Naive thymus-derived CD8-positive, alpha-beta T cell (primary cell): ENCODE data around the gene ZNF280C. TPM values are rescaled to one million over a fixed set of nuclear protein-coding genes. Genes with fewer than 3 reads are reported as not detected.
"Not testable (repeated sequence)": the region's sequence is repeated elsewhere in the genome, so short reads cannot be mapped to it uniquely, and the experiment has no call there.

ENCODE experiments used
- ATAC-seq, 2 donors: fragments of 150-1000 bp; cut with Tn5 transposase in 1 of 2; sonication (Bioruptor Pico), chemical (Tn5 transposase) in 1 of 2; 1 replicate in 1 of 2; 2 replicates in 1 of 2; pipeline ENCODE4 v1.10.0; 2021; ENCODE audit warnings: mild to moderate bottlenecking in 2 of 2, moderate library complexity in 2 of 2
- POLR2A ChIA-PET: fragments of 350-600 bp; sonication (Branson Sonifier 250); formaldehyde crosslinking; loops from one replicate; lab custom pipeline; 2021; ENCODE audit warnings: antibody characterized with exemption; lab: Charles Lee
- DNase-seq, 10 donors: peaks; one replicate each; pipeline versions ENCODE4 v3.0.0 to v3.0.0-alpha.2; 2020 to 2022
- H3K27ac Mint-ChIP-seq, 10 donors: one replicate each; pipeline ENCODE4 v1.8.0; 2020 to 2022; ENCODE audit warnings: mild to moderate bottlenecking in 10 of 10, mixed read lengths in 10 of 10, moderate library complexity in 4 of 10, inconsistent platforms in 1 of 10
- H3K27me3 Mint-ChIP-seq, 5 donors: one replicate each; pipeline ENCODE4 v1.8.0; 2021 to 2022; ENCODE audit warnings: mixed read lengths in 5 of 5
- H3K36me3 Mint-ChIP-seq, 3 donors: one replicate each; pipeline ENCODE4 v1.8.0; 2020 to 2022; ENCODE audit warnings: mixed read lengths in 3 of 3, mild to moderate bottlenecking in 2 of 3, inconsistent platforms in 1 of 3
- H3K4me1 Mint-ChIP-seq, 4 donors: one replicate each; pipeline ENCODE4 v1.8.0; 2021 to 2022; ENCODE audit warnings: mixed read lengths in 4 of 4
- H3K4me3 Mint-ChIP-seq, 10 donors: one replicate each; pipeline ENCODE4 v1.8.0; 2020 to 2022; ENCODE audit warnings: mild to moderate bottlenecking in 10 of 10, mixed read lengths in 10 of 10, moderate library complexity in 6 of 10, inconsistent platforms in 1 of 10
- H3K9me3 Mint-ChIP-seq, 9 donors: one replicate each; pipeline ENCODE4 v1.8.0; 2020 to 2022; ENCODE audit warnings: mixed read lengths in 9 of 9, mild to moderate bottlenecking in 3 of 9, inconsistent platforms in 1 of 9, moderate library complexity in 1 of 9
- polyA plus RNA-seq, 3 donors: library from polyadenylated mRNA; unstranded; fragments of 300-500 nt; fragmentation: Illumina TruSeq; gene quantifications; one replicate each; pipeline ENCODE4 v1.2.3, GENCODE V29; 2021
- total RNA-seq, 8 experiments: library from RNA in 2 of 8; stranded (reverse) in 2 of 8; gene quantifications; one replicate each; pipeline ENCODE4 v1.2.3 and lab custom pipeline; 2021 to 2026

ZNF280C gene
- total and polyA plus RNA-seq, 5 experiments from 2014 or later: 1.3 to 6.7 (median 3.5) TPM

GRCh38 chrX:130285069-130285620, 16.4 kb upstream of the ZNF280C start:
- no peak overlapping the region for H3K4me3 Mint-ChIP-seq
- no peak overlapping the region for H3K27ac Mint-ChIP-seq
- peaks cover 0 to 1% (median 0%) of the 10 kb centered on the region in 5 donors for H3K27me3 Mint-ChIP-seq
- no peaks in the 10 kb centered on the region for H3K36me3 Mint-ChIP-seq
- POLR2A ChIA-PET: no interaction called here
- H3K4me1 Mint-ChIP-seq: no peaks in the 10 kb centered on the region
- H3K9me3 Mint-ChIP-seq: no peaks in the 10 kb centered on the region
- DNase-seq (no peak), ATAC-seq (no peak)

DNA sequence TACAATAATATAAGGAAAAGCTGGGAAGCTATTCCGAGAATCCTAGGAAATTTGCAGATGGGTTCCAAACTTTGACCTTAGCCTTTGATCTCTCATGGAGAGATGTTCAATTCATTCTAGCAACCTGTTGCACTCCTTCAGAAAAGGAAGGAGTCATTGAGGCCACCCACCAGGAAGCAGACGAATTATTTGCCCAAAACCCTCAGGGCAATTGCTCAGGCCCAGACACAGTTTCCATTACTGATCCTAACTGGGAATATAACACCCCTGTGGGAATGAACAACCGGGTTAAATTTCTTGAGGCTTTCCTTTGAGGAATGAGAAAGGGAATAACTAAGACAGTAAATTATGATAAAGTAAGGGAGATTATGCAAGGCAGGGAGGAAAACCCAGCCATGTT, 13.5 kb upstream of the ZNF280C start:
- POLR2A ChIA-PET: no interaction called here
- H3K4me1 Mint-ChIP-seq: no peaks in the 10 kb centered on the region

GRCh38 chrX:130280901-130281300, 12.2 kb upstream of the ZNF280C start:
- Mint-ChIP-seq H3K27me3 (peaks cover 0 to 8% (median 0%) of the 10 kb centered on the region in 5 donors), H3K36me3 (no peaks in the 10 kb centered on the region), H3K4me1 (no peaks in the 10 kb centered on the region), H3K4me3 (no peak overlapping the region), H3K9me3 (no peaks in the 10 kb centered on the region), H3K27ac (no peak overlapping the region)
- POLR2A ChIA-PET: no interaction called here
- no peak for ATAC-seq
- DNase-seq: no peak

More for the DNA sequence above, 13.5 kb upstream of the ZNF280C start:
- no peak overlapping the region for H3K4me3 Mint-ChIP-seq
- no peaks in the 10 kb centered on the region for H3K36me3 Mint-ChIP-seq
- no peaks in the 10 kb centered on the region for H3K9me3 Mint-ChIP-seq
- DNase-seq: no peak
- no peak overlapping the region for H3K27ac Mint-ChIP-seq
- ATAC-seq: no peak
- H3K27me3 Mint-ChIP-seq: peaks cover 0 to 8% (median 0%) of the 10 kb centered on the region in 5 donors

- H3K27me3 Mint-ChIP-seq, ATAC-seq, H3K4me3 Mint-ChIP-seq, POLR2A ChIA-PET, H3K27ac Mint-ChIP-seq, DNase-seq, H3K9me3 Mint-ChIP-seq, H3K4me1 Mint-ChIP-seq, H3K36me3 Mint-ChIP-seq: not testable (repeated sequence)
These were observed 3.6 kb upstream of the ZNF280C start for GRCh38 chrX:130272253-130272652.

- H3K27ac Mint-ChIP-seq, H3K36me3 Mint-ChIP-seq, H3K27me3 Mint-ChIP-seq, DNase-seq, ATAC-seq, H3K9me3 Mint-ChIP-seq: not testable (repeated sequence)
- POLR2A ChIA-PET: interaction anchor here (1.5 kb wide), 1 partner anchor 70 kb away, joined by 7 read pairs; the partner anchor contains the start of gene SLC25A14
- peaks cover 0 to 19% (median 6%) of the 10 kb centered on the region in 4 donors for H3K4me1 Mint-ChIP-seq
- H3K4me3 Mint-ChIP-seq: peak overlapping the region in 1 of 10 donors; percentile 10
These were observed 692 bp upstream of the ZNF280C start for GRCh38 chrX:130269391-130269790.

DNA sequence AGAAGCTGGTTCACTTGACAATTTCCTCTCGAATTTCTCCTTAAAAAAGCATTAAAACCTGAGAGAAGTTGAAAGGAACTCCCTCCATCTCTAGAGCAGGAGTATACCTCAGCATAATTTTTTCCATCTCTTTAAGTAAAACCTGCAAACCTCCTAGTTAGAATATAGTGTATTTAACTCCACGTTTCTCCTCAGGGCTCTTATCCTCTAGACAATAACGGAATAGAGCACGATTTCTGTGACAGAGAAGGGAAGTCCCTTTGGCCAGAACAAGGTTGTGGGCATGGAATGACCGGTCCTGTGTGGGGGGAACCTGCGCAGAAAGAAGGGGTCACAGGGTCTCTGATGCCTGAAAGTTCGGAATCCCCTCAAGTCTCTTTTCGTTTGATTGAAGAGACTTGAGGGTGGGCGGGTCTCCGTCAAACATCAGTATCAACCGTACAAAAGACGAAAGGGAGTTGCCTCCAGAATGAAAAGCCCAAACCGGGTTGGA, 697 bp downstream of the ZNF280C start:
- H3K36me3 Mint-ChIP-seq: peaks cover 0 to 2% (median 0%) of the 10 kb centered on the region in 3 donors
- ATAC-seq (no peak), DNase-seq (no peak)
- H3K9me3 Mint-ChIP-seq: peaks cover 0 to 4% (median 0%) of the 10 kb centered on the region in 9 donors
- peaks cover 0 to 19% (median 6%) of the 10 kb centered on the region in 4 donors for H3K4me1 Mint-ChIP-seq
- H3K4me3 Mint-ChIP-seq: peak overlapping the region; percentile 82 to 93 (median 89)
- POLR2A ChIA-PET: interaction anchor here (0.7 to 1.5 kb wide), 2 partner anchors 72 to 186 kb away, joined by 3 to 7 read pairs; partner anchors contain the start of gene SLC25A14
- H3K27me3 Mint-ChIP-seq: no peaks in the 10 kb centered on the region
- H3K27ac Mint-ChIP-seq: peak overlapping the region; percentile 73 to 93 (median 86)

DNA sequence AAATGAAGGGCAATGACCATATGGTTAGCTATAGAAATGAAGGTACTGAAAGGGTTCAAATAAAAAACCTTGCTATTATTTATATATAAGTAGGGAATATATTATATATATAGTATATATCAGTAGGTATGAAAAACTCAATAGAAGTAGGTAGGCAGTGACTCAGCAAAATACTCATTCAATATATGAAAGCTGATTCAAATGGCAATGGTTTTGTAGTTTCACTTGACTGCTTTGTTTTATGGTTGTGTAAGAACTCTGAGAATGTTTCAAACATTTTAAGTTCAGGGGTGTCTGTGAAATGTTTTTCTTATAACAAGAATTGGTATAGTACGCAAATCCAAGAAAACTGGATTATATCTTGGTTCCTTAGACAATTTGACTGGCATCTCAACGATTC, 4.1 kb downstream of the ZNF280C start:
- H3K4me3 Mint-ChIP-seq: no peak overlapping the region
- no peak for ATAC-seq
- POLR2A ChIA-PET: no interaction called here

DNA sequence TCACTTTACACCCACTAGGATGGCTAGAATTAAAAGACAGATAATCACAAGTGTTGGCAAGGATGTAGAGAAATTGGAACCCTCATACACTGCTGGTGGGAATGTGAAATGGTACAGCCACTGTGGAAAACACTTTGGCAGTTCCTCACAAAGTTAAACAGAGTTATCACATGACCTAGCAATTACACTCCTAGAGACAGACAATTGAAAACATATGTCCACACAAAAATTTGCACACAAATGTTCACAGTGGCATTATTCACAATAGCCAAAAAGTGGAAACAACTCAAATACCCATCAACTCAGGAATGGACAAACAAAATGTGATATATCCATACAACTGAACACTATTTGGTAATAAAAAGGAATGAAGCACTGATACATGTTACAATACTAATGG, 5.7 kb downstream of the ZNF280C start:
- Mint-ChIP-seq H3K27ac (no peak overlapping the region), H3K4me3 (no peak overlapping the region), H3K27me3 (no peaks in the 10 kb centered on the region), H3K36me3 (peaks cover 0 to 7% (median 0%) of the 10 kb centered on the region in 3 donors), H3K9me3 (no peaks in the 10 kb centered on the region), H3K4me1 (peaks cover 0 to 18% (median 6%) of the 10 kb centered on the region in 4 donors)
- no peak for ATAC-seq
- DNase-seq: no peak
- POLR2A ChIA-PET: no interaction called here

More for the DNA sequence above, 4.1 kb downstream of the ZNF280C start:
- Mint-ChIP-seq H3K27ac (no peak overlapping the region), H3K27me3 (no peaks in the 10 kb centered on the region), H3K36me3 (no peaks in the 10 kb centered on the region), H3K9me3 (peaks cover 0 to 2% (median 0%) of the 10 kb centered on the region in 9 donors), H3K4me1 (peaks cover 0 to 19% (median 6%) of the 10 kb centered on the region in 4 donors)
- DNase-seq: no peak

- Mint-ChIP-seq H3K9me3 (no peaks in the 10 kb centered on the region), H3K4me3 (no peak overlapping the region), H3K4me1 (peaks cover 0 to 10% (median 3%) of the 10 kb centered on the region in 4 donors), H3K27ac (no peak overlapping the region), H3K27me3 (no peaks in the 10 kb centered on the region), H3K36me3 (peaks cover 0 to 8% (median 0%) of the 10 kb centered on the region in 3 donors)
- DNase-seq (no peak), ATAC-seq (no peak)
- POLR2A ChIA-PET: no interaction called here
These were observed 6.5 kb downstream of the ZNF280C start for GRCh38 chrX:130262231-130262630.

DNA sequence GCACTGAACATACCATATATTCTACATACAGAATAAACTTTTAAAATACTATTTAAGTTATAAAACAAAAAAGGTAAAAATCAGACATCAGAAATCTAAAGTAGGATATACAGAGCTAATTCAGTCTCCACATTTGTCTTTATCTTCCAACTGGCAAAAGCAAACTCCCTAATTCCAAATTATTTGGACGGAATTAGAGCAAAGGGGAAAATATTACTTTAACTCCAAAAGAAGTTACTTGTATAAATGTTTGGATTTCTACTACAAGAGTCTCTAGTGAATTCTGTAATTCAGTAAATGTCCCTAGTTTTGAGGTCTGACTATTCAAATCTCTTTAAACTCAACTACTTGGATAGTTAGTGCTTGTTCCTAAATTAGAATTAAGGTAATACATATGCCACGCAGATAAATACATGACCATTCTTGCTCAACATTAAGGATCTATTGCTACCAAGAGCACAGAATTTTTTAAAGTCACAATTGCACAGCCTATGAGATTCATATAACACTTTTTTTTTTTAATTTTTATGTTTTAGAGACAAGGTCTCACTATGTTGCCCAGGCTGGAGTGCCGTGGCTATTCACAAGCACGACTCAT, 7.3 kb downstream of the ZNF280C start:
- DNase-seq (no peak), ATAC-seq (no peak)
- H3K27ac Mint-ChIP-seq: no peak overlapping the region
- POLR2A ChIA-PET: no interaction called here
- peaks cover 0 to 9% (median under 1%) of the 10 kb centered on the region in 4 donors for H3K4me1 Mint-ChIP-seq
- no peaks in the 10 kb centered on the region for H3K9me3 Mint-ChIP-seq
- H3K36me3 Mint-ChIP-seq: peaks cover 0 to 11% (median 0%) of the 10 kb centered on the region in 3 donors
- H3K4me3 Mint-ChIP-seq: no peak overlapping the region
- no peaks in the 10 kb centered on the region for H3K27me3 Mint-ChIP-seq

DNA sequence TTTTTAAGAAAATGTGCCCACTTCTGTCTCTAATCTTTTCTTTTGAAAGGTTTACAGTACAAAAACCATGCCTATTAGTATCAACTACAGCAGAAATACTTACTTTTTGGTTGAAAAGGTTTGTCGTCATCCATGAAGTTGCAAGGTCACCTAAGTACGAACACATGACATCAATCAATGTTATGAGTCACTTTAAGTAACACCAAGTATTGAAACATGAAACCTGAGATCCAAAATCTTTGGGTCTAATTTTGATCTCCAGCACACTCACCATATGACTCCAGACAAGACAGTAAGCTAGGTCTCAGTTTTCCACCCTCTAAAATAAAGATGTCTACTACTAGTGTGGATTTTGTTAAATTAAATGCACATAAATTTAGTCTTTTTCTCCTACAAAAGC, 8.4 kb downstream of the ZNF280C start:
- DNase-seq (no peak), ATAC-seq (no peak)
- Mint-ChIP-seq H3K4me3 (no peak overlapping the region), H3K9me3 (no peaks in the 10 kb centered on the region), H3K4me1 (no peaks in the 10 kb centered on the region), H3K27me3 (no peaks in the 10 kb centered on the region), H3K36me3 (peaks cover 0 to 12% (median 0%) of the 10 kb centered on the region in 3 donors), H3K27ac (no peak overlapping the region)
- POLR2A ChIA-PET: no interaction called here

GRCh38 chrX:130253916-130254315, 14.8 kb downstream of the ZNF280C start:
- Mint-ChIP-seq H3K36me3 (peaks cover 0 to 25% (median 12%) of the 10 kb centered on the region in 3 donors), H3K4me3 (no peak overlapping the region), H3K27me3 (no peaks in the 10 kb centered on the region), H3K4me1 (peaks cover 14 to 22% (median 17%) of the 10 kb centered on the region in 4 donors), H3K9me3 (no peaks in the 10 kb centered on the region), H3K27ac (no peak overlapping the region)
- POLR2A ChIA-PET: no interaction called here
- no peak for ATAC-seq
- no peak for DNase-seq

GRCh38 chrX:130251671-130252070, 17.0 kb downstream of the ZNF280C start:
- DNase-seq (no peak), ATAC-seq (no peak)
- no peaks in the 10 kb centered on the region for H3K9me3 Mint-ChIP-seq
- peaks cover 0 to 23% (median 12%) of the 10 kb centered on the region in 3 donors for H3K36me3 Mint-ChIP-seq
- H3K4me1 Mint-ChIP-seq: peaks cover 15 to 22% (median 19%) of the 10 kb centered on the region in 4 donors
- no peak overlapping the region for H3K4me3 Mint-ChIP-seq
- no peaks in the 10 kb centered on the region for H3K27me3 Mint-ChIP-seq
- no peak overlapping the region for H3K27ac Mint-ChIP-seq
- POLR2A ChIA-PET: no interaction called here
